Keratinocyte (primary cell): ENCODE results near the gene COMT. TPM values are rescaled to one million over a fixed set of nuclear protein-coding genes. Genes with fewer than 3 reads are reported as not detected.

ENCODE experiments used
- DNase-seq: peaks from one replicate; pipeline ENCODE4 v3.0.0-alpha.2; 2011; ENCODE audit warnings: low read depth, missing footprints, low spot score
- FAIRE-seq: peaks from 2 replicates; lab custom pipeline; 2011; peaks lifted over from hg19 to GRCh38; lab: Jason Lieb, UNC
- H2AFZ ChIP-seq: 2 replicates; pipeline ENCODE4 v1.6.0; 2012; ENCODE audit warnings: low read length, control low read depth, inconsistent platforms; ENCODE audit not compliant: control insufficient read depth
- H3K27ac ChIP-seq: 2 replicates; pipeline ENCODE4 v1.5.1; 2011; ENCODE audit warnings: low read length; ENCODE audit not compliant: control insufficient read depth, insufficient read depth
- H3K27me3 ChIP-seq: 3 replicates; pipeline ENCODE4 v1.6.0; 2011; ENCODE audit warnings: low read length; ENCODE audit not compliant: control insufficient read depth, insufficient read depth; ENCODE audit errors: extremely low read depth
- H3K36me3 ChIP-seq, 2 experiments: 2 replicates in 1 of 2; 3 replicates in 1 of 2; pipeline ENCODE4 v1.5.1; 2011; ENCODE audit warnings: low read length in 2 of 2, mild to moderate bottlenecking in 1 of 2; ENCODE audit not compliant: control insufficient read depth in 2 of 2, insufficient read depth in 2 of 2; ENCODE audit errors: extremely low read depth in 1 of 2
- H3K4me1 ChIP-seq: 3 replicates; pipeline ENCODE4 v1.5.1; 2011; ENCODE audit warnings: low read length; ENCODE audit not compliant: control insufficient read depth, insufficient read depth; ENCODE audit errors: extremely low read depth
- H3K4me2 ChIP-seq: 3 replicates; pipeline ENCODE4 v1.6.0; 2011; ENCODE audit warnings: low read depth, low read length; ENCODE audit not compliant: control insufficient read depth, insufficient read depth; ENCODE audit errors: extremely low read depth
- H3K4me3 ChIP-seq, 3 experiments: fragments of 200-600 bp in 1 of 3; sonication (generic) in 1 of 3; 2 replicates in 2 of 3; 3 replicates in 1 of 3; pipeline ENCODE4 v1.5.1; 2011 to 2016; ENCODE audit warnings: low read length in 3 of 3, mild to moderate bottlenecking in 3 of 3, control low read depth in 2 of 3, inconsistent platforms in 1 of 3, low read depth in 1 of 3, mixed read lengths in 1 of 3, mixed run types in 1 of 3, moderate library complexity in 1 of 3; ENCODE audit not compliant: control insufficient read depth in 2 of 3, insufficient read depth in 2 of 3; ENCODE audit errors: extremely low read depth in 1 of 3
- H3K79me2 ChIP-seq: 2 replicates; pipeline ENCODE4 v1.6.0; 2012; ENCODE audit warnings: low read length; ENCODE audit not compliant: control insufficient read depth, insufficient read depth
- H3K9ac ChIP-seq: 3 replicates; pipeline ENCODE4 v1.6.0; 2011; ENCODE audit warnings: low read length; ENCODE audit not compliant: control insufficient read depth, insufficient read depth; ENCODE audit errors: extremely low read depth
- H3K9me1 ChIP-seq: 3 replicates; pipeline ENCODE4 v1.6.0; 2011; ENCODE audit warnings: low read length; ENCODE audit not compliant: control insufficient read depth, insufficient read depth; ENCODE audit errors: extremely low read depth
- H3K9me3 ChIP-seq: 2 replicates; pipeline ENCODE4 v1.5.1; 2012; ENCODE audit warnings: low read depth, low read length; ENCODE audit not compliant: control insufficient read depth
- H4K20me1 ChIP-seq: 3 replicates; pipeline ENCODE4 v1.6.0; 2011; ENCODE audit warnings: low read length; ENCODE audit not compliant: control insufficient read depth, insufficient read depth; ENCODE audit errors: extremely low read depth
- CTCF ChIP-seq, 3 experiments: IDR thresholded peaks in 1 of 3; conservative IDR thresholded peaks in 1 of 3; optimal IDR thresholded peaks in 1 of 3; 2 replicates in 2 of 3; 3 replicates in 1 of 3; pipeline versions ENCODE3 to v1.5.1; 2011; ENCODE audit warnings: low read length in 3 of 3, mild to moderate bottlenecking in 3 of 3, moderate library complexity in 2 of 3, control low read depth in 1 of 3, inconsistent platforms in 1 of 3; ENCODE audit not compliant: insufficient read depth in 2 of 3; ENCODE audit errors: extremely low read depth in 1 of 3
- EZH2 ChIP-seq: IDR thresholded peaks from one replicate; pipeline ENCODE4 v1.6.1; 2012; ENCODE audit warnings: inconsistent platforms, mild to moderate bottlenecking, low read length, moderate library complexity
- dilution Hi-C: fragments of 300-500 bp; cut with MboI; formaldehyde crosslinking; loops from one replicate; pipeline ENCODE4 v1.7.0; 2020; ENCODE audit warnings: low sequenced_read_pairs; ENCODE audit not compliant: extremely low pct_ligation_motif_present
- polyA plus RNA-seq, 5 experiments: library from polyadenylated mRNA; depleted of rRNA in 3 of 5; stranded (reverse) in 3 of 5; stranded (forward) in 1 of 5; unstranded in 1 of 5; fragments of >200 nt; gene quantifications; 1 replicate in 1 of 5; 2 replicates in 3 of 5; 3 replicates in 1 of 5; pipeline versions ENCODE4 v1.2.1 to v1.2.3, GENCODE V29; 2011 to 2012; ENCODE audit warnings: missing spikeins in 2 of 5, low read depth in 1 of 5, low replicate concordance in 1 of 5

The COMT gene
- polyA plus RNA-seq, 1 donor (not counting 4 experiments of a cell fraction or from before 2014, with no cell fraction given): 139 TPM

GRCh38 chr22:19892925-19893324, 48.6 kb upstream of the COMT start:
- H3K9ac ChIP-seq: no peak overlapping the region
- dilution Hi-C loops: no loop called here
- H3K27me3 ChIP-seq: no peaks in the 10 kb centered on the region
- H3K4me2 ChIP-seq: no peak overlapping the region
- peaks cover 28% of the 10 kb centered on the region for H3K4me1 ChIP-seq
- no peaks in the 10 kb centered on the region for H3K79me2 ChIP-seq
- DNase-seq: no peak
- H3K9me3 ChIP-seq: no peaks in the 10 kb centered on the region
- no peak overlapping the region for H3K4me3 ChIP-seq
- no peak overlapping the region for H2AFZ ChIP-seq
- no peak overlapping the region for H3K27ac ChIP-seq
- no peaks in the 10 kb centered on the region for H4K20me1 ChIP-seq
- FAIRE-seq: no peak
- H3K36me3 ChIP-seq: peaks cover 0 to 1% of the 10 kb centered on the region in 2 experiments
- H3K9me1 ChIP-seq: no peaks in the 10 kb centered on the region
- TF ChIP-seq EZH2 (no peak), CTCF (optimal IDR thresholded peaks at IDR 0.05 in 1 of 3, IDR thresholded peaks at IDR 0.05 in 1 of 3, conservative IDR thresholded peaks at IDR 0.05 in 1 of 3; ENCODE audit: extremely low read depth in 1 of 3, insufficient read depth in 2 of 3, low read length in 3 of 3) (no peak)

- H3K9ac ChIP-seq: no peak overlapping the region
- no peak overlapping the region for H3K4me3 ChIP-seq
- H3K27ac ChIP-seq: no peak overlapping the region
- no peak overlapping the region for H3K4me2 ChIP-seq
- H3K79me2 ChIP-seq: no peaks in the 10 kb centered on the region
- TF ChIP-seq EZH2: no peak
- no peak for TF ChIP-seq CTCF (optimal IDR thresholded peaks at IDR 0.05 in 1 of 3, IDR thresholded peaks at IDR 0.05 in 1 of 3, conservative IDR thresholded peaks at IDR 0.05 in 1 of 3; ENCODE audit: extremely low read depth in 1 of 3, insufficient read depth in 2 of 3, low read length in 3 of 3)
- no peak overlapping the region for H2AFZ ChIP-seq
- peaks cover 0 to 1% of the 10 kb centered on the region in 2 experiments for H3K36me3 ChIP-seq
- no peaks in the 10 kb centered on the region for H3K27me3 ChIP-seq
- H3K4me1 ChIP-seq: peaks cover 25% of the 10 kb centered on the region
- FAIRE-seq (no peak), DNase-seq (no peak)
- dilution Hi-C loops: no loop called here
- no peaks in the 10 kb centered on the region for H3K9me1 ChIP-seq
- no peaks in the 10 kb centered on the region for H4K20me1 ChIP-seq
- no peaks in the 10 kb centered on the region for H3K9me3 ChIP-seq
Measured at GRCh38 chr22:19893363-19893762, 48.2 kb upstream of the COMT start.
